NCI-H1694 treated with DMSO at 0.1 percent for 48 hours (cell line): ENCODE results near the gene PRELID2.
A peak's percentile ranks its signal among the peaks of the same experiment; 100 is the strongest.
"Not testable (repeated sequence)": the region's sequence is repeated elsewhere in the genome, so short reads cannot be mapped to it uniquely, and the experiment has no call there.

ENCODE experiments used
- DNase-seq: peaks from one replicate; lab custom pipeline; 2025; lab: John Stamatoyannopoulos, UW

PRELID2 gene

DNA sequence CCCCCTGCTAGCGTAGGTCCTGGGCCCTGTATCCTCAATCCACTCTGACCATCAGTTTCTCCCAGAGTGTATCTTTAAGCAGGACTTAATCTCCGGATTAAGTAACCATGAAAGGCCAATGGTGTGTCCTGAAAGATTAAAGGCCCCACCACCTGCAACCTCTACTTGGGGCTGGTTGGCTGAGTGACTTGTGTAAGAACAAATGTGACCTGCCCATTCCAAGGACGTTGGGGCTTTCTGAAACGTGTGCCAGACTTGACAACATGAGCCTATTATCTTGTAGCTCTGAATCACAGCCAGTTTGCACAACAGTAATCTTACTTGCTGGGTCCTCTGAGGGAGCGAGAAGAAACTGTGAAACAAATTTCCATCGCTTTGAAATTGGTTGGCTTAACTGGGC, 3.1 kb upstream of the PRELID2 start:
- no peak for DNase-seq

DNA sequence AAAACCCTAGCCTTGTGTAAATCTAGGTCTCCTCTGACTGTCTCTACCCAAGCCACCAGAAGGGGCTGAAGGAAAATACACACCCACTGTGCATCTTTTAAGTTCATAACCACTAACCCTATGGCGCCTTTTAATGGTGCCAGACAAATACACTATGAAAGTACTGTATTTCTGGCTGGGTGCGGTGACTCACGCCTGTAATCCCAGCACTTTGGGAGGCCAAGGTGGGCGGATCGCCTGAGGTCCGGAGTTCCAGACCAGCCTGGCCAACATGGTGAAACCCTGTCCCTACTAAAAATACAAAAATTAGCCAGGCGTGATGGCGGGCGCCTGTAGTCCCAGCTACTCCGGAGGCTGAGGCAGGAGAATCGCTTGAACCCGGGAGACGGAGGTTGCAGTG, 1.1 kb upstream of the PRELID2 start:
- DNase-seq, result not testable (repeated sequence)

DNA sequence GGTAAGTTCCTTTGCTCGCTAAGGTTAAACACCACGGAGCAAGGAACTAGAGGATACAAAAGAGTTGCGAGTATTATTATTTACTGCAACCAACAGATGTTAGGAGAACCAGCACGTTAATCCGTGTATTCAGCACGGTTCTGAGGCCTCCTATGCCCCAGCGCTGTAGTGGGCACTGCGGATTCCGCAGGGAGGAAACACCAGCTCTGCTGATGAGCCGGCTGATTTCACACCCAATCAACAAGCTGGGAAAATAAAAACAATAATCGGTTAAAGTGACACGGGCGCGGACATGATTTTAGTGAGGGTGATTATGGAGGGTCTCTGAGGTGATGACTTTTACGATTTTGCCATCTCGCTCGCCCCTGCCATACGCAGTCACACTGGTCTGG, 702 bp upstream of the PRELID2 start:
- no peak for DNase-seq

DNA sequence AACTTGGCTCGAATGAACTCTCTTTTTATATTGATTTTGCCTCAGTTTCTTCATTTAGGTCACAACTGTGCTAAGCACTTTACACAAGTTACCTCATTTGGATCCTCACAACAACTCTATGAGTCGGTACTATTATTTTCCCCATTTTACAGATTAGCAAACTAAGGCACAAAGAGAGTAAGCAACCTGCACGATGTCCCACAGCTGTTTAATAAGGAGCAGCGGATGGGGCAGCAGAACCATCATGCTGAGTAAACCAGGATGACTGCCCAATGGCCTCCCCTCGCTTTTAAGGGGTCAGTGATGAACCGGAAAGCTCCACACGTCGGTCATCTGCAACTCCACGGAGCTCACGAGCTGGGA, 607 bp downstream of the PRELID2 start:
- DNase-seq, result no peak

DNA sequence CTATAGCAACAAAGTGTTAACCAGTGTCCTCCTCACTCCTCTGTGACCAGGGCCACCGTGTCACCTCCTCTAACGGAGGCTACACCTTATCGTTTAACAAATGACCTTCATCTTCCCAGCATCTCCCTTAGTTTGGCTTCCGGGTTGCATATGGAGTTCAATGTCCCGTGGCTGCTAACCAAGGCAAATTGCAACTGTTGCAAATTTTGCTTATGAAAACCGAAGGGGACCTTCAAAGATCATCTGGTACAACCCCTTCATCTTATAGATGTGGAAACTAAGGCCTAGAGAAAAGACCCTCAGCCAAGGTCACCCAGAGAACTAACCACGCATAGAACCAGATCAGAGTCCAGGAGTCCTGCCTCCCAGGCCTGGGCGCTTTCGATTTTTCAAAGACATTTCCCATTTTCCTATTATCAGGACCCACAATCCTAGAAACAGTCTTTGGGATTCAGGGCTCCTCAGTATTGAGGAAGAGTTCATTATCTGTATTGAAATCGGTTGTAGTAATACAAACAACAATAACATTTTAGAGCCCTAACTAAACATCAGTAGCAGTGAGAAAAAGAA, 1.4 kb downstream of the PRELID2 start:
- no peak for DNase-seq

DNA sequence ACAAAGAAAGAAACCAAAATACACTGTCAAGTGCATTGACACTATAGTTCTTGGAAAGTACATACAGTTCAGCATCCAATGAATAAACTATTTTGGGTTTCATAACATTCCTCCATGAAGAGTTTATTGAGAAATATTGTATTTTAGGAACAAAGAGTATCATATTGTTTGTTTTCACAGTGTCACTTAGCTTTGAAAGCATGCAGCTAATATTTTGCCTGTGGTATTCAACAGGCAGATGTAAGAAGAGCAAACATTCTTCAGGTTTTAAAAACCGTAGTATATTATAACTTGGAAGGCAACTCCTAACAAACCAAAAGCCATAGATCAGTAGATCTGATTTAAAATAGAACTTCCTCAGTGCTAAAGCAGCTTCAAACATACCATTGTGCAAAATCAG, 4.5 kb downstream of the PRELID2 start:
- DNase-seq, result no peak

DNA sequence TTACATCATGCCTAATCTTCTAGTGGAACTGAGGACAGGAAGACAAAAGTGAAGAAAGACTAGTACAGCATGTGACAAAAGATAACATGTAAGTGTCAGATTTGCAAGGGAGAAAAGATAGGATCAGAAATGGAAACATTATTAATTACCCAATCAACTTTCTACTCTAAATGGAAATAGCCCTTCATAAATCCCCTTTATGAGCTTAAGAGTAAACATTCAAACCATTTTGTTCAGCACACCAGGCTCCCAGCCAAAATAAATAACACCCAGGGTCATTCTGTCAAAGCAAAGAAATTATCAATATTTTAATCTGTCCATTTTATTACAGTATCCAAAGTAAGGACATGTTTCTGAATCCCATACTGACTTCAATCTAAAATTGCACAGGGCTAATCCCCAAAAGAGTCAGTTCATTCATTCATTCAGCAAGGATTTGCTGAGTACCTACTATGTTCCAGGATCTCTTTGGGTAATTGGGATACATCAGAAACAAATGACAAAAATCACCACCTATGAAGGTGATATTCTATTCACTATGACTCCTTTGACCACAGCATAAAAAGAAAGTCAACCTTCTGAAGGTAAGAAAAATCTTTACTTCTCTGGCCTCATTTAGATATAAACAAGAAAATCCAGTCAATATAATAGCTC, 5.3 kb downstream of the PRELID2 start:
- DNase-seq, result no peak

DNA sequence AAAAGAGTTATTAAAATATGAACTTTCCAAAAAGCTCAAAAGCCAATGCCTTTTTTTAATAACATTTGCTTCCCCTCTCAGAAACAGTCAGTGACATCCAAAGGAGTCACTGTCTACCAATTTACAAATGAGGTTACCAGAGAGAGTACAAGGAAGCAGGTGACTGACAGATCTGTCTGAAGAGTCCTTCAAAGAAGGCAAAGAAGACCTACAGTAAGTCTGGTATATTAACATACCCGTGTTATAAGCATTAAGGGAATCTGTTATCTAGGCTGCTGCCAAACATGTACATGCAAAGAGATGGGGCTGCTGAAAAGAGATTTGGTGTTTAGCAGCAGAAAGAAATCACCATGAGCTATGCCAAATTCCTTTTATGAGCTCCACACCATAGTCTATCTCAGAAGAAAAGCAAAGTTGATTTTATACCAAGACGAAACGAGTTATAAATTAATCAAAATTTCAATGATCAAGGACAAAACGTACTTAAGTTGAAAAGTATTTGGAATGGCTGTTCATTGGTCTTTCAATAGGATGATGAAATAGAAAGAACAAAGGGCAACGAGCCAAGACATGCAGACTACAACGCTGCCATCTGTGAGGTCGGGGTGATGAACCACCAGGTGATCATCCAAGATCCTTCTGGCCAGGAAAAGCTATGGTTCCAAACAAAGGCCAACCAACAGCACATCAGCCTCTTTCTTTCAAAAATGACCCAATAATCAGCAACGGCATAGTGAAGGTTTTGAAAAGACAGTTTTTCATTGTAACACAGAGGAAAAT, 8.1 kb downstream of the PRELID2 start:
- DNase-seq, result peak; percentile 5

DNA sequence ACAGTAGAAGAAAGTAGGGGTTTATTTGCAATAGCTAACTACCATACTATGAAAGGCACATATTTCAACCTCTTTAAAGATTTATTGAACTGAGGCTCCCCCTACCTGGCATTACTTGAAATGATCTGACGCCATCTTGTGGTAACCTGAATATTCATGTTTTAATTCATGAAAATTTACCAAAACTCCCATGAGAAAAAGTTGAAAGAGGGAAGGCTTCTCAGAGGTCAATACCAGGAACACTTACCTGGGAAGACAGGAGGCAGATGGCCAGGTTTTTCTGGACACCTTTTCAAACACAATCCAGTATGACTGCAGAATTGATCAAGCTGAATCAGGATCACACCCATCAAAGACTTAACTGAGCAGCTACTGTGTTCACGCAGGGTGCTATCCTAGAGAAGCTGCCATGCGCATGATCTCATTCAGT, 9.4 kb downstream of the PRELID2 start:
- peak; percentile 51 for DNase-seq

DNA sequence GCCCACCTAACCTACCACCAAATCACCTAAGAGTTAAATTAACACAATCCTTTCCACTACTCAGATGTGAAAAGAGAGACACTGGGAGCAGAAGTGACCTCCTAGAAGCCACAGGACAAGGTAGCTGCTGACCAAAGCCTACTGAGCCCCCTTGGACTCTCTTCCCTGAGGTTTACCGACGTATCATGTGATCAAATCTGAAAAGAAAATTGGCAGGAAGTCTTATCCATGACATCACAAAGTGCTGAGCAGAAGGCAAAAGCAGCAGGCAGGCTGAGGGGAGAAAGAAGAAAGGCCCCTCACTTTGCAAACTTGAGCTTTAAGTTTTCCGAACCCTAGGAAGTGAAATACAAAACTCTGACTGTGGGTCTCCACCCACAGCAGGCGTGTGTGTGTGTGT, 11.1 kb downstream of the PRELID2 start:
- no peak for DNase-seq

DNA sequence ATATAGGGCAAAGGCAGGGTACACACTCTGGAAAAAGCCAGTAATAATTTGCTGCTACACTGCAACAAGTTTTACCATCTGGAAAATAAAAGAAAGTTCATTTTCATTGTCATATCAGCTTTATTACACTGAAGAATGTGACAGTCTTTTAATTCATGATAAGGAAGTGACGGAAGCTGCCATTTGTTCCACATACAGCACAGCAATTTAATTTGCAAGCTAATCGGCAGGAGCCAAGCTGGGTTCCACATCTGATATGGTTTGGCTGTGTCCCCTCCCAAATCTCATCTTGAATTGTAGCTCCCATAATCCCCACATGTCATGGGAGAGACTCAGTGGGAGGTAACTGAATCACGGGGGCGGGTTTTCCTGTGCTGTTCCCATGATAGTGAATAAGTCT, 16.5 kb downstream of the PRELID2 start:
- no peak for DNase-seq

DNA sequence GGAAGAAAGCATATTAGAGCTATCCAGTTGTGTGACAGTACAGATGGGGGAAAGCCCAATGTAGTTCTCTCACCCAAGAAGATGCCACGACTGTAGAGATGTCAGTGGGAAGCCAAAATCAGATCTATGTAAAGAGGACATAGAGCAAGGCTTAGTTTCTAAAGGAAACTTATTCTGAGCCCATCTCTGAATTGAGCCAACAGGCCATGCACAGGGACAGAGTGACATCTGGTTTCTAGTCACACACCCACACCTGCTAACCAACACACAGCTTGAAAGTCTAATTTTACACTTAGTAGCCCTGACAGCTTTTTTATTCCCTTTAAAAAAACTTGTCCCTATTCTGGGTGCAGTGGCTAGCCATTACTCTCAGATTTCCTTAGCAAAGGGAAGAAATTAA, 22.3 kb downstream of the PRELID2 start:
- no peak for DNase-seq

DNA sequence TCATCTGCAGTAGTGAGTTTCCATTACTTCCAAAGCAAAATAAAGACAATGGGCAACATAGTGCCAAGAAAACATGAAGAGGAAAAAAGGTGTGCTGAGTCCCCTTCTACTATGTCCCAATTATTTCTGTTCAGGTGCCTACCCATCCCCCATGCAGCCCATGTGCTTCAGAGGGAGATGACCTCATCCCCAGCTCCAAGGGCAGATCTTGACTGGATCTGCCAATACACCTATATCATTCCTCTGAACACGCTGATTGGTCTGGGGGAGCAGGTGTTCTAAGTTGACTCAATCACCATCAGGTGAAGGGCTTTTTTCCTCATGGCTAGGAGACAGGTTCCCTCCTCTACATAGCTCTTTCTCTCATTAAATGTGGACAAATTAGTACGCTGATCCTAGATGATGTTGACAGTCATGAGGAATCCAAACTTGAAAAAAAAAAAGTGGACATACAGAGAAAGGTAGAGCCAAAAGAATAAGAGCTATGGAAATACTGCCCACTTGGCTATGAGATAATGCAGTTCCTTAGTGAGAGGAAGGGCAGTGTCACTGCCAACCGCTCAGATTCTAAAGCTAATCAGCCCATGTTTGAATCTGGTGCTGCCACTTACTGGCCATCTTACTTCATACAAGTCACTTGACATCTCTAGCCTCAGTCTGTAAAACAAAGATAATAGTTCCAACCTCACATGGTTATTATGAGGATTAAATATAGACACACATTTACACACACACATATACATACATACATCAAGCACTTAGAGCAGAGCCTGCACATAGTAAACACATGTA, 23.1 kb downstream of the PRELID2 start:
- DNase-seq, result peak; percentile 37

DNA sequence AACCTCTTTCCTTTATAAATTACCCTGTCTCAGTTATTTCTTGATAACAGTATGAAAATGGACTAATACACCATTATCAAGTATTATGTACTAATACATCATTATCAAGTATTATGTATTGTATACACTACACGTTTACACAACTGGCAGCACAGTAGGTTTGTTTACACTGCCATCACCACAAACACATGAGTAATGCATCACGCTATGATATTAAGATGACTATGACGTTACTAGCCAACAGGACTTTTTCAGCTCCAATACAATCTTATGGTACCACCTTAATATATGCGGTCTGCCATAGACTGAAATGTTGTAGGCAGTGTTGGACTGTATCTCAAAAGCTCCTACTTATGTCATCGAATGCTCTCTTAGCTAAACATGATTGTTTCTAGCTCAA, 28.2 kb downstream of the PRELID2 start:
- DNase-seq, result no peak

DNA sequence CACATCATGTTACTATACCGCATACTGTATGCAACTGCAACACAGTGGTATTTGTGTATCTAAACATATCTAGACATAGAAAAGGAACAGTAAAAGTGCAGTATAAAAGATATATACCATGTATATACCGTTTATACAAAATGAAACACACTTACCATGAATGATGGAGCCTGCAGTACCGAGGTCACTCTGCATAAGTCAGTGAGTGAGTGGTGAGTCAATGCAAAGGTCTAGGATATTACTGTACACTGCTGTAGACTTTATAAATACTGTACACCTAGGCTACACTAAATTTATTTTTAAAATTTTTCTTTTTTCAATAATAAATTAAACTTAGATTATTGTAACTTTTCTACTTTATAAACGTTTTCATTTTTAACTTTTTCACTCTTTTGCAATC, 29.3 kb downstream of the PRELID2 start:
- no peak for DNase-seq

DNA sequence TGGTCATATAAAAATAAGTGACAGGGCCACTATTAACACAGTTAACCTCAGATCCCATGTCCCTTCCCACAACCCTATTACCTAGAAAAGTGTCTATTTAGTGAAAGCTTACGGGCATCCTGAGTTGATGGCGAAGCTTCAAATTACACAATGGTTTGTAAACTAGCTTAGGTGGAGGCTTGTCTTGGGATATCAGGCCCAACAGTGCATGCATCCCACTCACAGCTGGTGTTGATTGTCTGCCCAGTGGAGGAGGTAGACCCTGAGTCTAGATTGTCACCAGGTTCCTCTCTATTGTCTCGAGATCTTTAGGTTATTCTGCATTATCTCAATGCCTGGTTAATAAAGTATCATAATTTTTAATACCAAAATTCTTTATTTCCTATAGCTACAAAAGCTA, 30.4 kb downstream of the PRELID2 start:
- DNase-seq, result no peak

DNA sequence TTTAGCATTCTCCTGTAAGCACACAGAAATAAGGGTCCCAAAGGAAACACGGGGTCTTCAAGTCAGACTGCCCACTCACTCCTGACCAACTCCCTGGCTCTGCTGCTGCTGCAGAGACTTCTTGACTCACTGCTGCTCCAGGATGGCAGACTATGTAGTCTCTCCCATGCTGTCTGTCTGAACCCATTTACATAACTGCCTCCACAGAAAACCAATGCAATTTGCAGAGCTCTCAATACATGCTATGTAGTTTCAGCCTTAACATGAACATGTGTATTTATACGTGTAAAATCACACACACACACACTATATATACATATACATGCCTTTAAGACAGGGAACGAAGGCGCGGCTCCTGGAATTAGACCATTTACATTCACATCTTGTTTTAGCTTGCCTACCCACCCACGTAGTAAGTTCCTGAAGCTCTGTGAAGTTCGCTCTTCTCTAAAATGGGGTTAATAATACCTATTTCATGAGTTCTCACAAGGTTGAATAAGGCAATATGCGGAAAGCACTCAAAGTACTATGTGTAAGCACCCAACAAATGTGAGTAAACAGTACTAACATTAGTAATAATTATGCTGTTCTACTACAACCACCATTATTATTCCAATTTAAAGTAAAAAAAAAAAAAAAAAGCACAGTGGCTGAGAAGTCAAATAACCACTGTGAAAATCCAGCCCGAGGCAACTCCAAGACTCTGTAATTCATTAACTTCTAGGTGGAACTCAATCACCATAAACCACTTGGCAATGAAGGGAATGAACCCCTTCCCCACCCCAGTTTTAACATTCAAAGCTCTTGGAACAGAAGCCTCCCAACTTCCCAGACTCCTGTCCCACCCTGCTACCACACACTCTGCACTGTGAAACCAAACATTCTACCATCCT, 31.8 kb downstream of the PRELID2 start:
- DNase-seq, result no peak

DNA sequence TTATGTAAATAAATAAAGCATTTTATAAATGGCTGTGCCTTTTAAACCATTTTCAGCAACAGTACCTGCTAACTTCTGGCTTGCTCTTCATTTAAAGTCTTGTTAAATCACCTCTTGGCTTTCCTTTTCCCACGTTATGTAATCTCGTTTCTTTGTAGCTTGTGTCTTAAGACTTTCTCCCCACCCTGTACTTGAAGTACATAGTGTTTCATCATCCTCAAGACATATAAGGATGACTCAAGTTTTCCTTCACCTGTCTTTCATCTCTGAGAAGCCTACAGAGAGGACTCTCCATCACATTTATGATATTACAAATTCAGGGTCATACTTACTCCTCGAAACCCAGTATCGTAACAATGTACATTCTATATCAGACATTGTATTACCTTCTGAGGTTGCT, 33.9 kb downstream of the PRELID2 start:
- DNase-seq, result no peak

DNA sequence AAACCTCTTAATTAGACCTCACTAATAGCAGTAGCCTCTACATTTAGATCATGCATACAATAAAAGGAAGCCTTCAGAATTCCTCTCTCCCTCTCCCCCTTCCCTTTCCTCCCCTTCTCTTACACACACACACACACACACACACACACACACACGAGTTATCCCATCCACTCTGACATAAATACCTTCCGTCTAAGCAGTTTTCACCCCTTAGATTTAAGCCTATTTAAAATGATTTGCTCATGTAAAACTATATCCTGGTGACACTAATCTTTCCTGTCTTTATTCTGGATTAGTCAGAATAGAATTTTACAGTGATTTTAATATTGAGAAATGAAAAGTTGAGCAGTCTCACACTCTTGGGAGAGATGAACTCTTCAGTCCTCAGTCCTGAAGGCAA, 35.0 kb downstream of the PRELID2 start:
- DNase-seq, result no peak

DNA sequence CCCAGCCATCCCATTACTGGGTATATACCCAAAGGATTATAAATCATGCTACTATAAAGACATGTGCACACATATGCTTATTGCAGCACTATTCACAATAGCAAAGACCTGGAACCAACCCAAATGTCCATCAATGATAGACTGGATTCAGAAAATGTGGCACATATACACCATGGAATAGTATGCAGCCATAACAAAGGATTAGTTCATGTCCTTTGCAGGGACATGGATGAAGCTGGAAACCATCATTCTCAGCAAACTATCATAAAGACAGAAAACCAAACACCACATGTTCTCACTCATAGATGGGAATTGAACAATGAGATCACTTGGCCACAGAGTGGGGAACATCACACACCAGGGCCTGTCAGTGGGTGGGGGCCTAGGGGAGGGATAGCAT, 36.6 kb downstream of the PRELID2 start:
- not testable (repeated sequence) for DNase-seq

DNA sequence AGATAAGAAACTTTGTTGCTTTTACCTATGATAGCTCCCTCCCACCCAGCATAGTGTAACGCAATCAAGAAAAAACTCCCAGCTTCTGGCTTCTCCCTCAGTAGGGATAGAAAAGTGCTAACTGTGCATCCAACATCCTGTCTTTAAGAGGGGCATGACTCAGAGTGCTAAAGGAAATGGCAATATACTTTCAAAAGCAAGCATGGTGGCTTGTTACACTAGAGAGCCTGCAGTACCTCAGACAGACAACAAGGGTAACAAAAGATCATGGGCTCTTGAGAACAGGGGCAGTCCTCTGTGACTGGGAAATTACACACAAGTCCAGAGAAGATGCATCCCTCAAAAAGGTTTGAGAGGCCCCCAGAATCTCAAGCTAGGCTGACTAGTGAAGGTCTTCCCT, 37.8 kb downstream of the PRELID2 start:
- DNase-seq, result no peak

DNA sequence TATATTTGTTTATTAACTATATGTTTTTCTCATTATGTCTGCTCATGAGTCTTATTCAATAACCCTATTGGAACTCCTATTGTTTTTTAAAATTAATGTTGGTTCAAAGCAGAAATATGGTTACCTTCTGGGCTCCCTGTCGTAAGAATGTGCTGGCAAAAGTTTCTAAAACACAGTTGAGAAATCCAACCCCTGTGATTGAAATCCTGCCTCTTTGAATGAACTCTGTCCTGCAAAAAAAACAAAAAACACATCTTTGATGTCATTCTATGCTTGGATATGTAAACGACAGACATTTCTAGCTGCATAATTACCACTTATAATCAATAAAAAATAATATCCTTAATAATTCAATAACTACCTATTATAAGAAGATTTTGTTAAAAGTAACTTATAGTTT, 38.8 kb downstream of the PRELID2 start:
- DNase-seq, result no peak
